ENCODE measurements around the gene MCM6. TPM values are rescaled to one million over a fixed set of nuclear protein-coding genes. Genes with fewer than 3 reads are reported as not detected.

The MCM6 gene
- total RNA-seq, 1 experiment from 2014 or later: 13.5 TPM

DNA sequence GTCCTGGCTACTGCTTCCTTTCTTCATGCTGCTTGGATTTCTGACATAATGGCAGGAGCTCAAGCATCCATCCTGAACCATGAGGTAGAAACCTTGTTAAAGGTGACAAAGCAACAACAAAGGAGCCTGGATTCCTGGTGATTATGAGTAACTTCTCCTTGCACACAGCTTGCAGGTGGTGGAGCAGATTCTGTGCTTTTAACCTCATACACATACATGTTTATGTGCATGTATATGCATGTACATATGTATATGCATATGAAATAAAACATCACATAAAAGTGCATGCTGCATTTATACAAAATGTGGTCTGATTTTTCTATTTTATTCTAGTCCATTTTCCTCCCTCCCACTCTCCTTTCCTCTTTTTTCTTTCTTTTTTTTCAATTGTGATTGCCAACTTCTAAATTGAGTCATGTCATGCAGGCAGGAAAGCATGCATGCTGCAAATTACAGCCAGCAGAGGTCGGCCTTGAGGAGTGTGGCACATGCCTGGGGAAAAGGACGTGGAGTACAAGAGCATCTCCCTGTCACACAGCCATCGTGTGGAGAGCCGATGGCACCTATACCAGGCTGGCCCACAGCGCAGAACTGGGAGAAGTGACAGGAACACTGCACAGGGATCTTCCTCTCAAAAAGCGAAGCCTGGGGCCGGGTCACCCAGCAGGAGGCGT, 57.2 kb downstream of the MCM6 start:
- intact Hi-C loops (cut with micrococcal nuclease): loop anchor here (5.0 kb wide), 1 partner anchor 558 kb away; no protein-coding TSS in a partner anchor
- POLR2A ChIA-PET: no interaction called here
- TF ChIP-seq, protein P1, sequence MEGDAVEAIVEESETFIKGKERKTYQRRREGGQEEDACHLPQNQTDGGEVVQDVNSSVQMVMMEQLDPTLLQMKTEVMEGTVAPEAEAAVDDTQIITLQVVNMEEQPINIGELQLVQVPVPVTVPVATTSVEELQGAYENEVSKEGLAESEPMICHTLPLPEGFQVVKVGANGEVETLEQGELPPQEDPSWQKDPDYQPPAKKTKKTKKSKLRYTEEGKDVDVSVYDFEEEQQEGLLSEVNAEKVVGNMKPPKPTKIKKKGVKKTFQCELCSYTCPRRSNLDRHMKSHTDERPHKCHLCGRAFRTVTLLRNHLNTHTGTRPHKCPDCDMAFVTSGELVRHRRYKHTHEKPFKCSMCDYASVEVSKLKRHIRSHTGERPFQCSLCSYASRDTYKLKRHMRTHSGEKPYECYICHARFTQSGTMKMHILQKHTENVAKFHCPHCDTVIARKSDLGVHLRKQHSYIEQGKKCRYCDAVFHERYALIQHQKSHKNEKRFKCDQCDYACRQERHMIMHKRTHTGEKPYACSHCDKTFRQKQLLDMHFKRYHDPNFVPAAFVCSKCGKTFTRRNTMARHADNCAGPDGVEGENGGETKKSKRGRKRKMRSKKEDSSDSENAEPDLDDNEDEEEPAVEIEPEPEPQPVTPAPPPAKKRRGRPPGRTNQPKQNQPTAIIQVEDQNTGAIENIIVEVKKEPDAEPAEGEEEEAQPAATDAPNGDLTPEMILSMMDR (IDR thresholded peaks at IDR 0.05; ENCODE audit: unreplicated experiment): peak; percentile 13

DNA sequence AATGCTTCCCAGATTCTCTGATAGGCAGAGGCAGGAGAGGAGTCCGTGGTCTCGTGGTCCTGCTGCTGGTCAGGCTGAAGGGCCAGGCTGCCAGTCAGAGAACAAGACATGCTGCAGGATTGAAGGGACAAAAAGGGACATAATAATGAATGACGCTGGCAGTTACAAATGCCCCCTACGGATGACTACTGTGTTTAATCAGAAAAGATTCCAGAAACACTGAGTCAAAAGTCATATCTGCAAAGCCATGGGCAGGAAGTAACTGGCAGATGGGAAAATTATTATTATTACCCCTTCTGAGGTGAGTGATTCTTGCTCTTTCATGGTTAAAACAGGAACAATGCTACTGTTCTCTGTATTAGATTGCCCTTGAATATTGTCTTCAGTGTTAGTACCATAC, 58.3 kb downstream of the MCM6 start:
- no peak for DNase-seq (ENCODE audit: unreplicated experiment)
- CTCF ChIA-PET: interaction anchor here (0.5 kb wide), 1 partner anchor 20 kb away, joined by 3 read pairs; no protein-coding TSS in a partner anchor
- POLR2A ChIA-PET: no interaction called here
- Mint-ChIP-seq H3K9me3 (ENCODE audit: unreplicated experiment) (no peaks in the 10 kb centered on the region), H3K4me3 (ENCODE audit: unreplicated experiment) (no peak overlapping the region), H3K27ac (ENCODE audit: low read depth, unreplicated experiment) (no peak overlapping the region), H3K36me3 (ENCODE audit: insufficient read depth, unreplicated experiment) (no peaks in the 10 kb centered on the region), H3K4me1 (ENCODE audit: insufficient read depth, unreplicated experiment) (no peaks in the 10 kb centered on the region), H3K27me3 (ENCODE audit: insufficient read depth, unreplicated experiment) (no peaks in the 10 kb centered on the region)
- BruUV-seq (replicated peaks): no TSS peak
- TF ChIP-seq, protein P1 (IDR thresholded peaks at IDR 0.05; ENCODE audit: unreplicated experiment): no peak
- intact Hi-C loops (cut with micrococcal nuclease): loop anchor here (5.0 kb wide), 1 partner anchor 559 kb away; no protein-coding TSS in a partner anchor

More for the DNA sequence above, 57.2 kb downstream of the MCM6 start:
- Mint-ChIP-seq H3K36me3 (ENCODE audit: insufficient read depth, unreplicated experiment) (no peaks in the 10 kb centered on the region), H3K9me3 (ENCODE audit: unreplicated experiment) (no peaks in the 10 kb centered on the region), H3K27ac (ENCODE audit: low read depth, unreplicated experiment) (no peak overlapping the region), H3K4me3 (ENCODE audit: unreplicated experiment) (no peak overlapping the region), H3K4me1 (ENCODE audit: insufficient read depth, unreplicated experiment) (no peaks in the 10 kb centered on the region), H3K27me3 (ENCODE audit: insufficient read depth, unreplicated experiment) (no peaks in the 10 kb centered on the region)
- BruUV-seq (replicated peaks): no TSS peak
- peak; percentile 38 for DNase-seq (ENCODE audit: unreplicated experiment)
- CTCF ChIA-PET: interaction anchor here (0.6 to 1.1 kb wide), 2 partner anchors 566 to 671 kb away, joined by 3 read pairs; no protein-coding TSS in a partner anchor

DNA sequence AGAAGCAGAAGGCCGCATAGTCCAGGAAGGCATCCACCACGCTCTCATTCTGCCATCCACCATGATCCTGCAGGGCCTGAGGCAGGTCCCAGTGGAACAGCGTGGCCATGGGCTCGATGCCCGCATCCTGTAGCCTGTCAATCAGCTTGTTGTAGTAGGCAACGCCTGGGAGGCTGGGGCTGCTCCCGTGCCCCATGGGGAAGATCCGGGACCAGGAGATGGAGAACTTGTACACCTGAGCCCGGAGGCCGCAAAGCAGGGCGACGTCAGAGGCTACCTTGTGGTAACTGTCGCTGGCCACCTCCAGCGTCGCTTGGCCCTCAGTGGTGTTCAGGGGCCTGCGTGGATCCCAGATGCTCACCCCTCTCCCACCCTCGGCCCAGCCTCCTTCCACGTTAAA, 58.8 kb downstream of the MCM6 start:
- intact Hi-C loops (cut with micrococcal nuclease): loop anchor here (5.0 kb wide), 1 partner anchor 560 kb away; no protein-coding TSS in a partner anchor

DNA sequence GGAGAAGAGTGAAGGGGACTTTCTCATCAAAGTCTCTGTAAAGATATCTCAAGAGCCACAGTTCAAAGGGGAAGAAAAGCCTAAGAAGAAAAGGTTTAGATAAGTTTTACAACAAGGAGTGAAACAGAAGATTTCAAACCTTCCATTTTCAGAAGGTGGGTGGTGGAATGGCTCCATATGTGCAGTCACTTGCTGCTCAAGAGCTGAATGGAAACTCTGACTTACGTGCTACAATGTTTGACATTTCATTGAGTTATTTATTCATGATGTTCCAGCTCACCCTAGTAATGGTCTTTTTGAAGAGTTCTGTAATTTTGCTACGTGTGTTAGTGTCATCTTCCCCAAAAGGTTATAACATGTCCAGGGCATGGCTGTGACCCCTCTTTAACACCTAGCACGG, 61.0 kb downstream of the MCM6 start:
- H3K4me1 Mint-ChIP-seq (ENCODE audit: insufficient read depth, unreplicated experiment): no peaks in the 10 kb centered on the region
- POLR2A ChIA-PET: no interaction called here

More for the DNA sequence above, 58.8 kb downstream of the MCM6 start:
- H3K27me3 Mint-ChIP-seq (ENCODE audit: insufficient read depth, unreplicated experiment): no peaks in the 10 kb centered on the region
- H3K27ac Mint-ChIP-seq (ENCODE audit: low read depth, unreplicated experiment): no peak overlapping the region
- no peaks in the 10 kb centered on the region for H3K9me3 Mint-ChIP-seq (ENCODE audit: unreplicated experiment)
- no peak overlapping the region for H3K4me3 Mint-ChIP-seq (ENCODE audit: unreplicated experiment)
- CTCF ChIA-PET: interaction anchor here (0.6 kb wide), 1 partner anchor 289 kb away, joined by 3 read pairs; no protein-coding TSS in a partner anchor
- BruUV-seq (replicated peaks): no TSS peak
- POLR2A ChIA-PET: no interaction called here
- TF ChIP-seq, protein P1 (IDR thresholded peaks at IDR 0.05; ENCODE audit: unreplicated experiment): no peak
- H3K36me3 Mint-ChIP-seq (ENCODE audit: insufficient read depth, unreplicated experiment): peaks cover 4% of the 10 kb centered on the region
- no peaks in the 10 kb centered on the region for H3K4me1 Mint-ChIP-seq (ENCODE audit: insufficient read depth, unreplicated experiment)
- DNase-seq (ENCODE audit: unreplicated experiment): no peak

More for the DNA sequence above, 61.0 kb downstream of the MCM6 start:
- Mint-ChIP-seq H3K27ac (ENCODE audit: low read depth, unreplicated experiment) (no peak overlapping the region), H3K36me3 (ENCODE audit: insufficient read depth, unreplicated experiment) (peaks cover 4% of the 10 kb centered on the region), H3K9me3 (ENCODE audit: unreplicated experiment) (no peaks in the 10 kb centered on the region), H3K27me3 (ENCODE audit: insufficient read depth, unreplicated experiment) (no peaks in the 10 kb centered on the region), H3K4me3 (ENCODE audit: unreplicated experiment) (no peak overlapping the region)
- DNase-seq (ENCODE audit: unreplicated experiment): no peak
- TF ChIP-seq, protein P1 (IDR thresholded peaks at IDR 0.05; ENCODE audit: unreplicated experiment): no peak
- BruUV-seq (replicated peaks): no TSS peak
- intact Hi-C loops (cut with micrococcal nuclease): loop anchor here (5.0 kb wide), 1 partner anchor 562 kb away; no protein-coding TSS in a partner anchor
- CTCF ChIA-PET: interaction anchor here (0.6 to 1.2 kb wide), 2 partner anchors 18 to 99 kb away, joined by 3 to 4 read pairs; no protein-coding TSS in a partner anchor

Data from MCF 10A (cell line).